ENCODE data around the gene WASHC2A.
"Not testable (repeated sequence)": the region's sequence is repeated elsewhere in the genome, so short reads cannot be mapped to it uniquely, and the experiment has no call there.

WASHC2A gene

GRCh38 chr10:50067546-50068351 lies at the start of gene WASHC2A:
TSS of gene WASHC2A (plus strand) at chr10:50067954. CDS start at chr10:50068006, 52 bp downstream.
- DNase-seq (ENCODE audit: low spot score), result peak; percentile 76
- in situ Hi-C loops (cut with MboI; ENCODE audit: low pct_unique_long_range_greater_than_20kb, low sequenced_read_pairs, unreplicated experiment), result not testable (repeated sequence)

- in situ Hi-C loops (cut with MboI; ENCODE audit: low pct_unique_long_range_greater_than_20kb, low sequenced_read_pairs, unreplicated experiment); DNase-seq (ENCODE audit: low spot score): not testable (repeated sequence)
Measured at GRCh38 chr10:50019279-50019678, 48.5 kb upstream of the WASHC2A start.

GRCh38 chr10:50020451-50021024 lies 47.2 kb upstream of the WASHC2A start:
- DNase-seq (ENCODE audit: low spot score); in situ Hi-C loops (cut with MboI; ENCODE audit: low pct_unique_long_range_greater_than_20kb, low sequenced_read_pairs, unreplicated experiment): not testable (repeated sequence)

- DNase-seq (ENCODE audit: low spot score), result no peak
- no peak for TF ChIP-seq CTCF (IDR thresholded peaks at IDR 0.05; ENCODE audit: extremely low read depth, insufficient read depth, missing control alignments)
- in situ Hi-C loops (cut with MboI; ENCODE audit: low pct_unique_long_range_greater_than_20kb, low sequenced_read_pairs, unreplicated experiment), result no loop called here
Measured at GRCh38 chr10:50021646-50022045, 46.1 kb upstream of the WASHC2A start.

- in situ Hi-C loops (cut with MboI; ENCODE audit: low pct_unique_long_range_greater_than_20kb, low sequenced_read_pairs, unreplicated experiment); DNase-seq (ENCODE audit: low spot score): not testable (repeated sequence)
Measured at GRCh38 chr10:50024716-50025383, 42.9 kb upstream of the WASHC2A start.

GRCh38 chr10:50025627-50026026 lies 42.1 kb upstream of the WASHC2A start:
- no peak for DNase-seq (ENCODE audit: low spot score)
- TF ChIP-seq CTCF (IDR thresholded peaks at IDR 0.05; ENCODE audit: extremely low read depth, insufficient read depth, missing control alignments), result no peak
- in situ Hi-C loops (cut with MboI; ENCODE audit: low pct_unique_long_range_greater_than_20kb, low sequenced_read_pairs, unreplicated experiment), result no loop called here

GRCh38 chr10:50027195-50027594 lies 40.6 kb upstream of the WASHC2A start:
- DNase-seq (ENCODE audit: low spot score), result no peak
- TF ChIP-seq CTCF (IDR thresholded peaks at IDR 0.05; ENCODE audit: extremely low read depth, insufficient read depth, missing control alignments), result no peak
- in situ Hi-C loops (cut with MboI; ENCODE audit: low pct_unique_long_range_greater_than_20kb, low sequenced_read_pairs, unreplicated experiment), result no loop called here

- no peak for TF ChIP-seq CTCF (IDR thresholded peaks at IDR 0.05; ENCODE audit: extremely low read depth, insufficient read depth, missing control alignments)
- DNase-seq (ENCODE audit: low spot score), result no peak
- in situ Hi-C loops (cut with MboI; ENCODE audit: low pct_unique_long_range_greater_than_20kb, low sequenced_read_pairs, unreplicated experiment), result no loop called here
Measured at GRCh38 chr10:50033481-50033880, 34.3 kb upstream of the WASHC2A start.

- in situ Hi-C loops (cut with MboI; ENCODE audit: low pct_unique_long_range_greater_than_20kb, low sequenced_read_pairs, unreplicated experiment); DNase-seq (ENCODE audit: low spot score): not testable (repeated sequence)
Measured at GRCh38 chr10:50035337-50035736, 32.4 kb upstream of the WASHC2A start.
